LHCN-M2 (cell line): ENCODE measurements around the gene PROP1. TPM values are rescaled to one million over a fixed set of nuclear protein-coding genes. Genes with fewer than 3 reads are reported as not detected.
"Not testable (repeated sequence)": the region's sequence is repeated elsewhere in the genome, so short reads cannot be mapped to it uniquely, and the experiment has no call there.

Experiments used
- DNase-seq: peaks from one replicate; pipeline ENCODE4 v3.0.0-alpha.2; 2012; ENCODE audit warnings: low read depth
- polyA plus RNA-seq: library from polyadenylated mRNA; unstranded; fragments of >200 nt; gene quantifications from one replicate; pipeline ENCODE4 v1.2.1, GENCODE V29; 2012; ENCODE audit warnings: missing spikeins
- total RNA-seq: library from RNA; depleted of rRNA; stranded (reverse); fragments of >200 nt; gene quantifications from 2 replicates; pipeline ENCODE4 v1.2.3, GENCODE V29; 2014; rRNA removed

Gene PROP1
- not detected in 2 replicates for total RNA-seq
- polyA plus RNA-seq = not detected

GRCh38 chr5:177995691-177996595, at the start of gene PROP1:
PROP1 (minus strand) TSS chr5:177996242; CDS start chr5:177995933, 309 bp downstream.
- no peak for DNase-seq

- DNase-seq = not testable (repeated sequence)
These were observed 23.5 kb upstream of the PROP1 start for GRCh38 chr5:178019379-178020030.

- DNase-seq = not testable (repeated sequence)
These were observed 16.7 kb upstream of the PROP1 start for GRCh38 chr5:178012758-178013157.

GRCh38 chr5:178011816-178012554, 15.9 kb upstream of the PROP1 start:
- peak; percentile 33 for DNase-seq

GRCh38 chr5:178007272-178007671, 11.2 kb upstream of the PROP1 start:
- not testable (repeated sequence) for DNase-seq

GRCh38 chr5:178006536-178007231, 10.6 kb upstream of the PROP1 start:
- not testable (repeated sequence) for DNase-seq

GRCh38 chr5:178006181-178006535, 10.1 kb upstream of the PROP1 start:
- not testable (repeated sequence) for DNase-seq

GRCh38 chr5:177997846-177998245, 1.8 kb upstream of the PROP1 start:
- DNase-seq = no peak

GRCh38 chr5:177997319-177997670, 1.3 kb upstream of the PROP1 start:
- DNase-seq = peak; percentile 30

GRCh38 chr5:177996660-177997318, 747 bp upstream of the PROP1 start:
- no peak for DNase-seq

- no peak for DNase-seq
These were observed 1.4 kb downstream of the PROP1 start for GRCh38 chr5:177994561-177995190.

GRCh38 chr5:177994063-177994462, 2.0 kb downstream of the PROP1 start:
- no peak for DNase-seq

- no peak for DNase-seq
These were observed 3.6 kb downstream of the PROP1 start for GRCh38 chr5:177992466-177992865.

- DNase-seq = peak; percentile 32
These were observed 6.9 kb downstream of the PROP1 start for GRCh38 chr5:177988989-177989625.

GRCh38 chr5:177987326-177987725, 8.7 kb downstream of the PROP1 start:
- DNase-seq = no peak

- no peak for DNase-seq
These were observed 10.5 kb downstream of the PROP1 start for GRCh38 chr5:177985430-177986040.

GRCh38 chr5:177984584-177985206, 11.3 kb downstream of the PROP1 start:
- no peak for DNase-seq

- DNase-seq = no peak
These were observed 12.1 kb downstream of the PROP1 start for GRCh38 chr5:177983763-177984583.
